T-helper 9 cell (primary cell): Measurements from ENCODE around the gene RUNDC3A.
A peak's percentile ranks its signal among the peaks of the same experiment; 100 is the strongest.
"Not testable (repeated sequence)": the region's sequence is repeated elsewhere in the genome, so short reads cannot be mapped to it uniquely, and the experiment has no call there.

Source experiments
- DNase-seq: peaks from one replicate; pipeline ENCODE4 v3.0.0-alpha.2; 2020

The RUNDC3A gene

DNA sequence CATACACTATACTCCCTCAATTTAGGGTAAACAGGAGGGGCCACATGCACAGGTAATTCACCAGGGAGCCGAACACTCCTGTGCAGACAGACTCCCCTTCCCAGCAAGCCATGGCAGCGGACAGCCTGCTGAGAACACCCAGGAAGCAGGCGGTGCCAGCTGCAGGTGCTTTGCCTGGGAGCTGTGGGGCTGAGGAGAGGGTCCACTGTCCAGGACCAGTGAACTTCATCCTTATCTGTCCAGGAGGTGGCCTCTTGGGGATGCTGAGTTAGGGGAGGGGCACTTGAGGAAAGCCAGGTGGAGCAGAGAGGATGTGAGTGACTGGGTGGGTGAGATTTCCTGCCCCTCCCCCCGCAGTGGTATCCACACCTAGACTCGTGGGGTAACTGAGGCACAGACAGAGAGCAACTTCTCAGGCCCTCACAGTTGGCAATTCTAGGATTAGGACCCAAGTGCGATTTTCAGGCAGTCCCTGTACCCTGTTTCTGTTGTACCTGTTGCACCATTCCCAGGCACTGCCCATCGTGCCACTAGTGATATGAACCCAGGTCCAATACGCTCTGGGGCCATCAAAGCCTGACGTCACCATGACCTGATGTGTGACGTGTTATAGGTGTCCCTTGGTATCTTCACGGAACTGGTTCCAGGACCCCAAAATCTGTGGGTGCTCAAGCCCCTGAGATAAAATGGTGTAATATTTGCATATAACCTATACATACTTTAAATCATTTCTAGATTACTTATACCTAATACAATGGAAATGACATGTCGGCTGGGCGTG is 37.9 kb downstream of the RUNDC3A start:
- no peak for DNase-seq

DNA sequence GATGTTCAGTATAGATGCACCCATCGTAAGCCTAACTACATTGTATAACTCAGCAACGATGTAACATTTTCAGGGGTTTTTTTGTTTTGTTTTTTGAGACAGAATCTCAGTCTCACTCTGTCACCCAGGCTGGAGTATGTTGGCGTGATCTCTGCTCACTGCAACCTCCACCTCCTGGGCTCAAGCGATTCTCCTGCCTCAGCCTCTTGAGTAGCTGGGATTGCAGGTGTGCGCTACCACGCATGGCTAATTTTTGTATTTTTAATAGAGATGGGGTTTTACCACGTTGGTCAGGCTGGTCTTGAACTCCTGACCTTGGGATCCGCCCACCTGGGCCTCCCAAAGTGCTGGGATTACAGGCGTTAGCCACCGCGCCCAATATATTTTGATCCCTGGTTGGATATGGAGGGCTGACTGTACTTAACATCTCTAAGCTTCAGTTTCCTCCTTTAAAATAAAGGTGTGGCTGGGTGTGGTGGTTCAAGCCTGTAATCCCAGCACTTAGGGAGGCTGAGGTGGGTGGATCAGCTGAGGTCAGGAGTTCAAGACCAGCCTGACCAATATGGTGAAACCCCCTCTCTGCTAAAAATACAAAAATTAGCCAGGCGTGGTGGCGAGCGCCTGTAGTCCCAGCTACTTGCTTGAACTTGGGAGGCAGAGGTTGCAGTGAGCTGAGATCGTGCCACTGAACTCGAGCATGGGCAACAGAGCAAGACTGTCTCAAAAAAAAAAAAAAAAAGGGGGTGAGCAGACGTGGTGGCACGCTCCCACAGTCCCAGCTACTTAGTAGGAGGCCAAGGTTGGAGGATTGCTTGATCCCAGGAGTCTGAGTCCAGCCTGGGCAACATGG is 39.0 kb downstream of the RUNDC3A start:
- DNase-seq, result not testable (repeated sequence)

DNA sequence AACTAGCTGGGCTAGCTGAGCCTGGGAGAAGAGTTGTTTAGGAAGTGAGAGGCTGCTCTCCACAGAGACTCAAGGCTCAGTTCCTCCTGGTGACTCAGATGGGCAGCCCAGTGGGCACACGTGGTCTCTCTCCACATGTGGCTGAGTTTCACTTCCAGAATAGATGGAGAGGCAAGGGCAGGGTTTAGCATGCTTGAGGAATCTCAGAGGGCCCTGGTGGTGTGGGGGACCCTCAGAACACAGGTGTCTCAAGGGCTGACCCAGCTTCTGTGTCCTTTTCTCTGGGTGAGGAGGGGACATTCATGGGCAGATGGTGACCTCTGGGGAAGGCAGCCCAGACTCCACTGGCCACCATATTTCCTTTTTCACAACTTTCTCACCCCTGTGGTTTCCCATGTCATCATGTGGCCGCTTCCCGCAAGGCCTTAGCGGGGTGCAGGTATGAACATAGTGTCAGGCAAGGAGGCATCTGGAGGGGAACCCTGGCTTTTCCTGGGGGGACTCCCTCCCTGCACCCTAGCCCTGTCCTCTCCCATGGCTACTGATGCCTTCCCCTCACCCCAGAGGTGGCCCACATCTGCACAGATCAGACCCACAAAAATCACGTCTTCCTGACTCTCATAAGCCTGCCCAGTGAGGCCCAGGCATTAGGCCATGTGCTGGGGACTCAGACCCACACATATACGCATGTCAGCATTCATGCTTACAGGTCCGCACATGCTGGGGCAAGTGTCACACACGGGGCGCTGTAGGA is 40.0 kb downstream of the RUNDC3A start:
- DNase-seq, result no peak

DNA sequence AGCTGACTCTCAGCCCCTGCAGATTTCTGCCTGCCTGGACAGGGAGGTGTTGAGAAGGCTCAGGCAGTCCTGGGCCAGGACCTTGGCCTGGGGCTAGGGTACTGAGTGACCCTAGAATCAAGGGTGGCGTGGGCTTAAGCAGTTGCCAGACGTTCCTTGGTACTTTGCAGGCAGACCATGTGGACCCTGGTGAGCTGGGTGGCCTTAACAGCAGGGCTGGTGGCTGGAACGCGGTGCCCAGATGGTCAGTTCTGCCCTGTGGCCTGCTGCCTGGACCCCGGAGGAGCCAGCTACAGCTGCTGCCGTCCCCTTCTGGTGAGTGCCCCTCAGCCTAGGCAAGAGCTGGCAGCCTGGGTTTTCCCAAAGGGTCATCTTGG is 40.6 kb downstream of the RUNDC3A start:
- no peak for DNase-seq

DNA sequence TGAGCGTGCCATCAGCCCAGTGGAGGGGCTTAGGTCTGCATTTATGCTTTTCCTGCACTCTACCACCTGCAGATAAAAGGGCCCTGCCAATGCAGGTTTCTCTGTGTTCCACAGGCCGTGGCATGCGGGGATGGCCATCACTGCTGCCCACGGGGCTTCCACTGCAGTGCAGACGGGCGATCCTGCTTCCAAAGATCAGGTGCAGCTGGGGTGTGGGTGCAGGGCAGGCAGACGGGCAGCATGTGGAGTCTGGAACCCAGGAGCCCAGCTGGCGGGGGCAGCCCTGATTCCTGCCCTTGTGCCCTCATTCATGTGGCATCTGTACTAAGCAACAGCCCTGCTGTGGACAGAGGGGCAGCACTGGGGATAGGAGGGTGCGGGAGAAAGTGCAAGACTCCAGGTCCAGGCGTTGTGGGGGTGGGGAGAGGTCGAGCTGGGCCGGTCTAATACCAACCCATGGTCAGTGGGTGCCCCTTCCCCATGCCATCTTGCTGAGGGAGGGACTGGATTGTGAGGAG is 41.2 kb downstream of the RUNDC3A start:
- DNase-seq, result no peak

DNA sequence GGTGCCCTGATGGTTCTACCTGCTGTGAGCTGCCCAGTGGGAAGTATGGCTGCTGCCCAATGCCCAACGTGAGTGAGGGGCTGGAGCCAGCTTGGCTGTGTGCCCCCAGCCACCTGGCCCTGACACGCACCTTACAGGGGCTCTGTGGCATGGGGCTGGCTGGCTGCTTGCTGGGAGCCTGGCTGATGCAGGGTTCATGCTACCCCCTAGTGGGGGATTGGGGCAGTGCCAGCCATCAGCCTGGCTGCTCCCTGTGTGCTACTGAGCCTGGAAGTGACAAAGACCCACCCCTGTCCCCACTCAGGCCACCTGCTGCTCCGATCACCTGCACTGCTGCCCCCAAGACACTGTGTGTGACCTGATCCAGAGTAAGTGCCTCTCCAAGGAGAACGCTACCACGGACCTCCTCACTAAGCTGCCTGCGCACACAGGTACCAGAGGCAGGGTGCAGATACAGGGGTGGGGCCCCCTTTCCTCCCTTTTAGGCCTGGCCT is 42.4 kb downstream of the RUNDC3A start:
- DNase-seq, result peak; percentile 54

DNA sequence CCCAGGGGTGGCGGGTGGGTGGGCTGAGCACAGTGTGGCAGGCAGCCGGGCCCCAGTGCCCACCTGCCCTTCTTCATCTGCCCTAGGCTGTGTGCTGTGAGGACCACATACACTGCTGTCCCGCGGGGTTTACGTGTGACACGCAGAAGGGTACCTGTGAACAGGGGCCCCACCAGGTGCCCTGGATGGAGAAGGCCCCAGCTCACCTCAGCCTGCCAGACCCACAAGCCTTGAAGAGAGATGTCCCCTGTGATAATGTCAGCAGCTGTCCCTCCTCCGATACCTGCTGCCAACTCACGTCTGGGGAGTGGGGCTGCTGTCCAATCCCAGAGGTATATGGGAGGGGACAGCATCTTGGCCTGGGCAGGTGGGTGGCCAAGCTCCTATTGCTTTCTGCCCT is 43.1 kb downstream of the RUNDC3A start:
- DNase-seq, result no peak

DNA sequence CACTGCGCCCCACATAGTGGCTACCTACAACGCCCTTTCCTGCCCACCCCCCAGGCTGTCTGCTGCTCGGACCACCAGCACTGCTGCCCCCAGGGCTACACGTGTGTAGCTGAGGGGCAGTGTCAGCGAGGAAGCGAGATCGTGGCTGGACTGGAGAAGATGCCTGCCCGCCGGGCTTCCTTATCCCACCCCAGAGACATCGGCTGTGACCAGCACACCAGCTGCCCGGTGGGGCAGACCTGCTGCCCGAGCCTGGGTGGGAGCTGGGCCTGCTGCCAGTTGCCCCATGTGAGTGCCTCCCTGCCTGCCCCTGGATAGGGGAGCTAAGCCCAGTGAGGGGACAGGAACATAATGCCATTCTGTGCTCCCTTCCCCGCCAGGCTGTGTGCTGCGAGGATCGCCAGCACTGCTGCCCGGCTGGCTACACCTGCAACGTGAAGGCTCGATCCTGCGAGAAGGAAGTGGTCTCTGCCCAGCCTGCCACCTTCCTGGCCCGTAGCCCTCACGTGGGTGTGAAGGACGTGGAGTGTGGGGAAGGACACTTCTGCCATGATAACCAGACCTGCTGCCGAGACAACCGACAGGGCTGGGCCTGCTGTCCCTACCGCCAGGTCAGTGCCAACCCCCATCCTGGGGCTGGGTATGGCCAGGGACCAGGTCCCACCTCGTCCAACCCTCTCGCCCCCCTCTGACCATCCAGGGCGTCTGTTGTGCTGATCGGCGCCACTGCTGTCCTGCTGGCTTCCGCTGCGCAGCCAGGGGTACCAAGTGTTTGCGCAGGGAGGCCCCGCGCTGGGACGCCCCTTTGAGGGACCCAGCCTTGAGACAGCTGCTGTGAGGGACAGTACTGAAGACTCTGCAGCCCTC is 43.8 kb downstream of the RUNDC3A start:
- DNase-seq, result no peak

DNA sequence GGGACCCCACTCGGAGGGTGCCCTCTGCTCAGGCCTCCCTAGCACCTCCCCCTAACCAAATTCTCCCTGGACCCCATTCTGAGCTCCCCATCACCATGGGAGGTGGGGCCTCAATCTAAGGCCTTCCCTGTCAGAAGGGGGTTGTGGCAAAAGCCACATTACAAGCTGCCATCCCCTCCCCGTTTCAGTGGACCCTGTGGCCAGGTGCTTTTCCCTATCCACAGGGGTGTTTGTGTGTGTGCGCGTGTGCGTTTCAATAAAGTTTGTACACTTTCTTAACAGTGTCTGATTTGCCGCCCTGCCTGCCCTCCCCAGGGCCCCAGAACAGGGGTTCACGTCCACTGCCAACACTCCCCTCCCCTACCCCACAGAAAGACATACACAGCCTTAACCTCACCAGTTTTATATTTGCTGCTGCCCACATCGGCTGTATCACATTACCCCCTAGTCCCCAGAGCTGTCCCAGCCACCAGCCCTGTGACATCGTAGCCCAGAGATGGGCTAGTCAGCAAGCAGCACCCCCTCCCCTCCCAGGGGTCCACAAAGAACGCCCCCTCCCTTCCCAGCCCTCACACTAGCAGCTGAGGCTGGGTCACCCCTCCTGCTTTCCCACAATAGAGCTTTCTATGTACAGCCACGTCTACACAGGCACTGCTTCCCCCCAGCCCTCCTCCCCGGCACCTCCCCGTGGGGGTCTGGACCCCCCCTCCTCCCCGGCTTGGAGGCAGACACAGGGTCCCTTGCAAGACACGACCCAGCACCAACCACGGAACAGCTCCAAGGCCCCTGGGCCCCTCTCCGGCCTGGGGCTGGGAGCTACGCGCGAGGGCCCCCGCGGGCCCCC is 44.6 kb downstream of the RUNDC3A start:
- no peak for DNase-seq

DNA sequence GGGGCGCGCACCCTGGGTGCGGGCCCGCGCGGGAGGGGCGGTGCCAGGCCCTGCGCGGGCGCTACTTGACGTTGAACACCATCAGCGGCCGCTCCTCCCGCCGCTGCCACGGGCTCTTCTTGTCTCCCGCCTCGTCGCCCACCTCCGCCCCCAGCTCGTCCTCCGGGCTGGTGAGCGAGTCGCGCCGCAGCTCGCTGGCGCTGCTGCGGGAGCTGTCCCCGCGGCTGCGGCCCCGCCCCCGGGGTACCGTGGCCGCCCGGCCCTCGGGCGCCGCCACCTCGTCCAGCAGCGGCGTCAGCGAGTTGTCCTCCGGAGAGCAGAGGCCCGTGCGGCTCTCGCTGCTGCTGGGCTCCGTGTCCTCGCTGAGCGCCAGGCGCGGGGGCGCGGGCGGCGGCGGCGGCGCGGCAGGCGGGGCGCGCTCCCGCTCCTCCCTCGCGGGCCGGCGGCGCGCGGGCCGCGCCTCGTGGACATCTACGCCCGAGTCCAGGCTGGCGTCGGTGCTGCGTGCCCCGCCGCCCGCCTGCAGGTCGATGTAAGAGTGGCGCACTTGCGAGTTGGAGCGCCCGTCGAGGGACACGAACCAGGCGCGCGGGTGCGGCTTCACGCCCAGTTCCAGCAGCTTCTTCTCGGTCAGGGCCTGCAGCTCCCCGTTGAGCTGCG is 45.4 kb downstream of the RUNDC3A start:
- DNase-seq, result no peak

DNA sequence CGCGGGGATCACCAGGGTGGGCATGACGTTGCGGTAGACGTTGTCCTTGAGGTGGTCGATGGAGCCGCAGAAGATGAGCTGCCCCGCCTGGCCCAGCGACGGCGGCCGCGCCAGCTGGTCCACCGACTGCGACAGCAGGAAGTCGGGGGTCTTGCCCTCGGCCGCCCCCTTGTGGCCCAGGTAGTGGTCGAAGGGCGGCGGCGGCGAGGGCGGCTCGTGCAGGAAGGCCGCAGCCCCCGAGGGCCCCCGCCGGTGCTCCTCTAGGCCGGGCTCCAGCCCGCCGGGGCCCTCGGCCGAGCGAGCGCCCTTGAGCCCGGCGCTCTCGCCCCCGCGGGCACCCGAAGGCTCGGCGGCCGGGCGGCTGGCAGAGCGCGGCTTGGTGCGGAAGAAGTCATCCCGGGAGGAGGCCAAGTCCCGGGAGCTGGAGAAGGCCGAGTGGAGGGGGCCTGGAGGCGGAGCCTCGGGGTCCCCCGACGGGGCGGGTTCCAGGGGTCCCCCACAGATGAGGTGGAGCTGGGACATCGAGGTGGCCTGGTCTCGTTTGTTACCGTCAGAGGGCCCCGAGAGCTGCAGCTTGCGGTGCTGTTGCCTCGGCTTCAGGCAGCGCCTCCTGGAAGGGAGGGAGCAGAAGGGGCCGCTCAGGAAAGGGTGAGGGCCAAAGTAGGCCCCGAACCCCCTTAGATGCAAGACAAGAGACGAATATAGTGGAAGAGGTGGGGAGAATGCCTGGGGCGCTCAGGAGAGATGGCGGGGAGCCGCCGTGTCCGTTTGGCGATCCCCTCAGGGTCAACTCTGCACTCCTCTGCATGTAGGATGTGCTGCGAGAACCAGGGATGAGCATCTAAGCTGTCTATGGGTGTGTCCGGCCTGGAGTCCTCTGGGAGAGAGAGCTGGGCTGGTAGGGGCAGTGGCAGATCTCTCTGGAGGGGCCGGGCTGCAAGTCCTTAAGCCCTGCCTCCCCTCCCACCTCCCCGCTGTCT is 46.5 kb downstream of the RUNDC3A start:
- peak; percentile 59 for DNase-seq

DNA sequence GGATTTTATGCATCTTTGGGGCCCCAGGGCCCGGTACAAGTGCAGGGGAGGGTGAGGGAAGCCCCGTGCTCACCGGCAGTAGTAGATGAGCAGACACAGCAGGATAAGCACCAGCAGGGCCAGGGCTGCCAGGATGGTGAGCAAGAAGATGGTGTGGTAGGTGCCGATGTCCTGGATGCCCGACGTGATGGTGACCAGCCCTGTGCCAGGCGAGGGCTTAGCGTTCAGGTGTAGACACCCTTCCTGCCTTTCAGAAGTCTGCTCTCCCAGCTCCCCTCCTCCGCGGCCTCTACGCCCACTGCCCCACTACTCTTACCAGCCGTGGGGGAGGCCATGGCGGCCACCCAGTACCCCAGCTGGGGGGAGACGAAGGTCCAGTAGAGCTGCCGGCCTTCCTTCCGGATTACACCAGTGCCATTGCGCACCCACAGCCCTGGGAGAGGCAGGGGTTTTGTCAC is 47.3 kb downstream of the RUNDC3A start:
- no peak for DNase-seq

DNA sequence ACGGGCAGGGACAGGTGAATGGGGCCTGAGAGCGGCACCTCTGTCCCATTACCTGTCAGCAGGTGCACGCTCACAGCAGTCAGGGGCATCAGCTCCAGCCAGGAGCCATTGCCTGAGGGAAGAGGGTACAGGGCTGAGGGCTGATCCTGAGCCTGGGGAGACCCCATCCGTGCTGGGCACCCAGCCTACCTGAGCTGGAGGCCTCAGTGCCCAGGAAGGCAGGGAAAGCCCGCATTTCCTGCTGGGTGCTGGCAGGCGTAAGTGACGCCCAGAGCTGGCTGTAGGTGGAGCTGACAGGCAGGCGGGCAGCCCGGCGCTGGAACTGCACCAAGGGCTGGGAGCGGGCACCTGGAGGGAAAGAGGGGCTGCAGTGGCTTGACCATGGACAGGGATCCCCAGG is 47.8 kb downstream of the RUNDC3A start:
- no peak for DNase-seq

DNA sequence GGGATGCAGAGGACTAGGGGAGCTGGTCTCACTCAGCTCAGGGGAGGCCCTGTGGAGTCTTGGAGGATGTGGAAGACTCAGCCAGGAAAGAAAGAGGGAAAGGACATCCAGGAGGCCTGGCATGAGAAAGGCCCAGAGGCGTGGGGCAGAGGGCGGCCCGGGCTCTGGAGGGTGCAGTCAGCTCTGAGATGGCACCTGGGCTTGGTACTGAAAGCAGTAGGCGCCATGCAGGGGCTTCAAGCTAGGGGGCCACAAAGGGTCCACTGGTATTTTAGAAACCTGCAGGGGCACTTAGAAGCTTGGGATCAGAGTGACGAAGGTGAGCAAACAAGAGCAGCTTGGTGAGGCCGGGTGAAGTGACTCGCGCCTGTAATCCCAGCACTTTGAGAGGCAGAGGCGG is 49.7 kb downstream of the RUNDC3A start:
- no peak for DNase-seq

DNA sequence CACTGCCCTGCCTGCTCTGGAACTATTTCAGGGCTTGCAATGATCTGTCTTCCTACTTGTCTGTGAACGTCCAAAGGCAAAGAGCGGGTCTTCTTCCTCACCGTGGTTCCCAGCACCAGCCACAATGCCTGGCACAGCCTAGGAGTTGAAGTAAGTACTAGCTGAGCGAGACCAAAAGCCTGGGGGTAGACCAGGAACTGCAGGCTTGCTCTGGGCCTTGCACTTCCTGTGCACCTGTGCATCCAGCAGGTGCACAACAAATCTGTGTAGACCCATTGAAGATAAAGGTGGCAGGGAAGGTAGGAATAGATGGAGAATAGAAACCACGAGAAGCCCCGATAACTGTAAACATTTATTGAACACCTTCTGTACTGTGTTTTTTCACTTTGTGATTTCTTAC is 50.6 kb downstream of the RUNDC3A start:
- no peak for DNase-seq

DNA sequence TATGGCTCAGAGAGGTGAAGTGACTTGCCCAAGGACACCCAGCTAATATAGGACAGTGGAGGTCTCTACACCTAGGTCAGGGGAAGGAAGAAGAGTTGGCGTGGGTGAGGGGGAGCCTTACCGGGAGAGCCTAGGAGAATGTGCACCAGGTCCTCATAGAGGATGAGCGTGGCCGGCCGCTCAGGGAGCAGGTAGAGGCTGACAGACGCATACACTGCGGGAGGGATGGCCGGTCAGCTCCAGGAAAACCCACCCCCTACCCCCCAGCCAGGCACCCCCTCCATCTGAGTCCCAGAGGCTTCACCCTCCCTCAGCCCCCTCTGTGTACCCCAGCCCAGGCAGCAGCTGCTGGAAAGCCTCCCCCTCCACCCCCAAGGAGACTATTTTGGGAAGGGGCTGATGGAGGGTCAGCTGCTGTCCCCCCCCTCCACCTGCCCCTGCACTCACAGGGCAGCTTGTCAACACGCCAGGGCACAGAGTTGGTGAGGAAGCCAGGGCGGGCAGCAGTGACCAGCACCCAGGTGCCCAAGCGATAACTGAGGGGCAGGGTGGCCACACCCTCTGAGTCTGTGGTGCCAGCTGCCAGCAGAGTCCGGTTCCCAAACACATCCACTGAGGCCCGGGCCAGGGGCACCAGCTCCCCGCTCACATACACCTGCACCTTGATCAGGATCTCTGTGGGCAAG is 51.2 kb downstream of the RUNDC3A start:
- no peak for DNase-seq

DNA sequence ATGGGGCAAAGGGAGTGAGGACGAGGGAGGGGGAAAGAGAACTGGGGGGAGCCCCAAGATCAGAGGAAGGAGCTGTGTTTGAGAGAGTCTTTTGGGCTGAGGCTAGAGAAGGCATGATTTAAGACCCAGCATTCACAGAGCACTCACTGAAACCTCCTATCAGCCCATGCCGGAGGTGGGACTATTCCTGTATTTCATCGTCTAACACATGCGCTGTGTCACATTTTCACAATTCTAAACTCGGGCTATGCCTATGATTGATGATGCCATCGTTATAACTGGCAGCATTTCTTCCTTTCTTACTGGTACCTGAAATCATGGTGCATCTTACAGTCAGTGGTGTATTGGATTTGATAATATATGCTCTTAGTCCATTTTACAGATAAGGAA is 51.7 kb downstream of the RUNDC3A start:
- no peak for DNase-seq

DNA sequence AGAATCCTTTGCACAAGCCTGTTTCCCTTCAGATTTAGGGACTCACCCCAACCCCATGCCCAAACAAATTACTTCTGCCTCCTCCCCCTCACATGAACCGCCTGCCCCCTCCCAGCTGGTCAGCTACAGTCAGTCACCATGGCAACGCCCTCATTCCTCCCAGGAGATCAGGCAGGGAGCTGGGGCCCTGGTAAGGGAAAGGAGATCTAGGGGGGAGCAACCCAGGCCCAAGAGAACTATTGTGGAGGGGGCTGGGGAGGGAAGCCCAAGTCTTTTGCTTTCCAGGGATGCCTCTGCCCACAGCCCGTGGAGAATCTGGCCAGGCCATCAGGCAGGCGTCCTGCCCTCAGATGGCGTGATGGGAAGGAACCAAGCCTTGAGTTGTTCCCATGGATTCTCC is 52.4 kb downstream of the RUNDC3A start:
- no peak for DNase-seq
